SH-SY5Y (cell line): ENCODE measurements around the gene RIMS3.

Source experiments
- GATA2 ChIP-seq: IDR thresholded peaks from 2 replicates; pipeline ENCODE4 v1.6.1; 2011; ENCODE audit warnings: mild to moderate bottlenecking, low read depth, low read length
- GATA3 ChIP-seq: IDR thresholded peaks from 2 replicates; pipeline ENCODE4 v1.6.1; 2011; ENCODE audit warnings: low read depth, mild to moderate bottlenecking, low read length, moderate library complexity

GRCh38 chr1:40645118-40645680 lies 20.3 kb downstream of the RIMS3 start:
- TF ChIP-seq GATA2 (no peak), GATA3 (no peak)
